Pancreas (tissue), 10 donors: Measurements from ENCODE around the gene SNAPC4. TPM values are rescaled to one million over a fixed set of nuclear protein-coding genes. Genes with fewer than 3 reads are reported as not detected.

Experiments used
- ATAC-seq, 4 donors: fragments of 200-7000 bp; cut with Tn5 transposase; one replicate each; pipeline versions ENCODE4 v1.8.0 to v1.9.1; 2020; ENCODE audit warnings: mild to moderate bottlenecking in 4 of 4, moderate library complexity in 4 of 4
- DNase-seq, 6 donors: peaks; one replicate each; pipeline ENCODE4 v3.0.0-alpha.2; 2020
- FAIRE-seq: peaks from 2 replicates; lab custom pipeline; 2012; peaks lifted over from hg19 to GRCh38; lab: Jason Lieb, UNC
- H3K27ac ChIP-seq, 4 donors: fragments of 200-600 bp; sonication (generic); 1 replicate in 3 of 4; 2 replicates in 1 of 4; pipeline versions ENCODE4 v1.5.0 to v1.8.0; 2020
- H3K27me3 ChIP-seq, 4 donors: fragments of 200-600 bp; one replicate each; pipeline ENCODE4 v1.8.0; 2021
- H3K36me3 ChIP-seq, 3 donors: fragments of 200-600 bp; sonication (generic) in 1 of 3; one replicate each; pipeline versions ENCODE4 v1.5.0 to v1.8.0; 2020 to 2021
- H3K4me1 ChIP-seq, 3 donors: fragments of 200-600 bp; one replicate each; pipeline ENCODE4 v1.8.0; 2021
- H3K4me3 ChIP-seq, 4 donors: fragments of 200-600 bp; sonication (generic) in 2 of 4; one replicate each; pipeline versions ENCODE4 v1.5.0 to v1.8.0; 2020 to 2021
- H3K9me3 ChIP-seq, 4 donors: fragments of 200-600 bp; one replicate each; pipeline ENCODE4 v1.8.0; 2021
- WGBS, 2 donors: extraction: QIAGEN DNeasy Blood & Tissue Kit; methylation state at CpG; one replicate each; pipeline ENCODE4 v1.1.7; 2013; 5-methylcytosine and 5-hydroxymethylcytosine counted together
- intact Hi-C, 3 donors: fragments of 100-400 bp; cut with DNase I; formaldehyde crosslinking; loops; one replicate each; pipeline versions ENCODE4 v1.11.1 to v1.14.2; 2022
- polyA plus RNA-seq, 2 donors: library from polyadenylated mRNA; stranded (reverse); fragments of 200-250 nt; gene quantifications; one replicate each; pipeline ENCODE4 v1.2.3, GENCODE V29; 2013
- total RNA-seq, 6 donors: library from RNA; stranded (reverse); fragmentation: NEBNext Ultra II Directional in 4 of 6; extraction: Animal tissue kit (Norgen Biotek cat#: 25700) in 4 of 6; gene quantifications; one replicate each; pipeline versions ENCODE4 v1.2.1 to v1.2.4, GENCODE V29; 2021 to 2023
- TF ChIP-seq, protein P1 (sequence below), 4 donors: fragments of 200-600 bp; sonication (generic) in 3 of 4; IDR thresholded peaks; one replicate each; pipeline versions ENCODE4 v1.5.0 to v1.8.0; 2021; ENCODE audit warnings: antibody characterized with exemption in 4 of 4
- donor health status: healthy with polysubstance abuse.
- donor health status: DM: no; HTN: no; CAD: no; lungs with moderate emphysema.
- donor health status: DM: no; HTN: no; CAD: no.
- donor health status: control.
- donor health status: control.
- donor health status: Bipolar disorder and iron deficiency.
- donor health status: DM: yes; HTN: yes; CAD: no.
- donor health status: DM: no; HTN: no; CAD: no.
- donor health status: DM: no; HTN: no; CAD: no.
- donor health status: DM: yes; HTN: yes; CAD: no.

The SNAPC4 gene
- total and polyA plus RNA-seq, 8 donors = 3.8 to 22.0 (median 5.2) TPM

DNA sequence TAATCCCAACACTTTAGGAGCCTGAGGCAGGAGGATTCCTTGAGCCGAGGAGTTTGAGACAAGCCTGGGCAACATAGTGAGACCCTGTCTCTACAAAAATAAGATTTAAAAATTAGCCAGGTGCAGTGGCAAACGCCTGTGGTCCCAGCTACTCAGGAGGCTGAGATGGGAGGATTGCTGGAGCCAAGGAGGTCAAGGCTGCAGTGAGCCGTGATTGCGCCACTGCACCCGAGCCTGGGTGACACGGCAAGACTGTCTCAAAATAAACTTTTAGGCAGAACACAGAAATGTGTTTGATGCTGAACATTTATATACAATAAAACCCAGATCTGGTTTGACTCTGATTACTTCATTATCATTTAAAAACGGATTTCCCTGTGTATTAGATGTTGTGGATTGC lies 5.5 kb upstream of the SNAPC4 start:
- DNase-seq (no peak), ATAC-seq (no peak), FAIRE-seq (no peak)
- intact Hi-C loops = no loop called here
- H3K4me3 ChIP-seq = no peak overlapping the region
- peaks cover 0 to 10% (median 5%) of the 10 kb centered on the region in 3 donors for H3K4me1 ChIP-seq
- no peak overlapping the region for H3K27ac ChIP-seq
- peaks cover 0 to 19% (median 6%) of the 10 kb centered on the region in 3 donors for H3K36me3 ChIP-seq
- TF ChIP-seq, protein P1, sequence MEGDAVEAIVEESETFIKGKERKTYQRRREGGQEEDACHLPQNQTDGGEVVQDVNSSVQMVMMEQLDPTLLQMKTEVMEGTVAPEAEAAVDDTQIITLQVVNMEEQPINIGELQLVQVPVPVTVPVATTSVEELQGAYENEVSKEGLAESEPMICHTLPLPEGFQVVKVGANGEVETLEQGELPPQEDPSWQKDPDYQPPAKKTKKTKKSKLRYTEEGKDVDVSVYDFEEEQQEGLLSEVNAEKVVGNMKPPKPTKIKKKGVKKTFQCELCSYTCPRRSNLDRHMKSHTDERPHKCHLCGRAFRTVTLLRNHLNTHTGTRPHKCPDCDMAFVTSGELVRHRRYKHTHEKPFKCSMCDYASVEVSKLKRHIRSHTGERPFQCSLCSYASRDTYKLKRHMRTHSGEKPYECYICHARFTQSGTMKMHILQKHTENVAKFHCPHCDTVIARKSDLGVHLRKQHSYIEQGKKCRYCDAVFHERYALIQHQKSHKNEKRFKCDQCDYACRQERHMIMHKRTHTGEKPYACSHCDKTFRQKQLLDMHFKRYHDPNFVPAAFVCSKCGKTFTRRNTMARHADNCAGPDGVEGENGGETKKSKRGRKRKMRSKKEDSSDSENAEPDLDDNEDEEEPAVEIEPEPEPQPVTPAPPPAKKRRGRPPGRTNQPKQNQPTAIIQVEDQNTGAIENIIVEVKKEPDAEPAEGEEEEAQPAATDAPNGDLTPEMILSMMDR (IDR thresholded peaks at IDR 0.05) = no peak
- no peaks in the 10 kb centered on the region for H3K27me3 ChIP-seq
- no peaks in the 10 kb centered on the region for H3K9me3 ChIP-seq
- WGBS, 2 donors = 76 to 81% methylated on average over 7 of the region's 7 CpGs

DNA sequence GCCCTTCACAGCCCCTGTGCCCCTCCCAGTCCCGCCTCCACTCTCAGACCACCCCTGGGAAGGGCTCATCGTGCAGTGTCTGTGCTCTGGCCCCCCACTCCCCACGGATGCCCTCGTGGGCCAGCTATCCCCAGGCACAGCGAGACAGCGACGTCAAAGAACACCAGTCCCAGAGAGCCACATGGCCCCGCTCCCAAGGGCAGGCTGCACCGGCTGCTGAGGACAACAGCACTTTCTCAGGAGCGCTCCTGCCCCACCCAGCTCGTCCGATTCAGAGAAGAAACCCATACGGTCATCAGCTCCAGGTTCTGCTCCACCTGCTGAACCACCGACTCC lies 4.8 kb upstream of the SNAPC4 start:
- peaks cover 0 to 19% (median 6%) of the 10 kb centered on the region in 3 donors for H3K36me3 ChIP-seq
- intact Hi-C loops = loop anchor here in 1 of 3 donors (5.0 kb wide), 1 partner anchor 228 kb away; no protein-coding TSS in a partner anchor

DNA sequence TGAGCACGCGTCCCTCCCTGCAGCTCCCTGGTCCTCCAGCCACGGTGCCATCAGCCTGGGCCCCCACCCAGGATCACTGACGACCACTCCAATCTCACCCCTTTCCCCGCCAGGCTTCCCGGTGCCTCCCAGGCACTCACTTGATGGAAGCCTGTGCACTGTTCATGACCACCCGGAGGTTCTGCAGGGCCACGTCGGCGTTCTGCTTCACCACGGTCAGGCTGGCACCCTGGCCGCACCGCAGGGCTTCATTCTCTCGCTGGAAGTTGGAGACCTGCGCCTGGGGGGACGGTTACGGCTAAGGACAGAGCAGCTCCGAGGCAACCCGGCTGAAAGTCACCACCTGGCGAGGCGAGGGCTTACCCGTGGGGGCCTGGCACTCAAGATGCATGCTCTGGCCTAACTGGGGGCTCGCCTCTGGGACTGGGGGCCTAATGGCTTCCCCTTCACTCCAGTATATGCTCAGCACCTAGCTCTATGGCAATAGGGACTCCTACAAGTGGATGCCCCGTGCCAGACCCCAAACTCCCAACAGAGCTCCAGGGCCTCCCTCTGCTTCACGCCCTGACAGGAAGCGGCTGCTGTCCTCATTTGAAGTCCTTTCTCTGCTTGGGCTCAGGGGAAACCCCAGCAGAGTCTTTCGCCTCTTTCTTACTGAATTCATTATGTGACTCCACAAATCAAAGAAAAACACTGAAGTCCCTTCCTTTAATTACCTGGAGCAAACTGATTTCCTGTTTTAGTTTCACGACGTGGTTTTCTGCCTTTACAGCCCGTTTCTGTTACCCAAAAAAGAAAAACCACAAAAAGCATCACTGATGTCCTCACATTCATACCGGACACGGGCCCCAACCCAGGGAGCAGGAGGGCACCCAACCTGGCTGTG lies 4.2 kb upstream of the SNAPC4 start:
- ATAC-seq (no peak), DNase-seq (peak in 1 of 6 donors; percentile 58), FAIRE-seq (no peak)
- H3K27me3 ChIP-seq = no peaks in the 10 kb centered on the region
- no peaks in the 10 kb centered on the region for H3K9me3 ChIP-seq
- H3K4me3 ChIP-seq = no peak overlapping the region
- H3K27ac ChIP-seq = no peak overlapping the region
- intact Hi-C loops = loop anchor here in 1 of 3 donors (5.0 kb wide), 1 partner anchor 228 kb away; no protein-coding TSS in a partner anchor
- TF ChIP-seq, protein P1 (IDR thresholded peaks at IDR 0.05) = no peak
- H3K4me1 ChIP-seq = peaks cover 0 to 5% (median under 1%) of the 10 kb centered on the region in 3 donors
- H3K36me3 ChIP-seq = peaks cover 0 to 19% (median 6%) of the 10 kb centered on the region in 3 donors
- WGBS, 2 donors = 90 to 92% methylated on average over 32 of the region's 32 CpGs

More for the DNA sequence above, 4.8 kb upstream of the SNAPC4 start:
- Histone ChIP-seq H3K9me3 (no peaks in the 10 kb centered on the region), H3K4me3 (no peak overlapping the region), H3K27me3 (no peaks in the 10 kb centered on the region), H3K27ac (no peak overlapping the region), H3K4me1 (peaks cover 0 to 10% (median 5%) of the 10 kb centered on the region in 3 donors)
- WGBS, 2 donors = 87 to 88% methylated on average over 14 of the region's 14 CpGs
- FAIRE-seq (no peak), ATAC-seq (no peak), DNase-seq (peak in 1 of 6 donors; percentile 66)
- TF ChIP-seq, protein P1 (IDR thresholded peaks at IDR 0.05) = no peak

DNA sequence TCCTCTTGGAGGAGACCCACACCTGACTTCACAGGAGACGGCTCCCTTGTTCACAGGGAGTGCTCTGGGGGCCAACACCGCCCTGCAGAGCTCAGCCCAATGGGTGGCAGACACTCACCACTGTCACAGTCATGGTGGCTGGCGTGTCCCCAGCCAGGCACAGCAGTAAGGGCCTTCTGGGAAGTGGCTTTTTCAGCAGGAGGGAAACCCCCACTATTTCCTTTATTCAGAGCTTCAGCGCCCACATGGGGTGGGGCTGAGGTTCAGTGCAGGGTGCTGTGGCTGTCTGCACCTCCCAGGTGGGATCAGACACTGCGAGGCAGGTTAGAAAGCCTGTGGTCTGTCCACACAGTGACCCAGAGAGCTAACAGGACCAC lies 3.6 kb upstream of the SNAPC4 start:
- no peak for ATAC-seq
- TF ChIP-seq, protein P1 (IDR thresholded peaks at IDR 0.05) = no peak
- Histone ChIP-seq H3K27ac (no peak overlapping the region), H3K27me3 (no peaks in the 10 kb centered on the region), H3K36me3 (peaks cover 0 to 19% (median 6%) of the 10 kb centered on the region in 3 donors), H3K4me3 (no peak overlapping the region), H3K4me1 (peaks cover 0 to 9% (median 7%) of the 10 kb centered on the region in 3 donors), H3K9me3 (no peaks in the 10 kb centered on the region)
- DNase-seq = no peak
- 93 to 94% methylated on average over 5 of the region's 5 CpGs for WGBS, 2 donors
- intact Hi-C loops = loop anchor here in 1 of 3 donors (5.0 kb wide), 1 partner anchor 229 kb away; no protein-coding TSS in a partner anchor
- FAIRE-seq = no peak
